ENCODE measurements around the gene NMT1.
A peak's percentile ranks its signal among the peaks of the same experiment; 100 is the strongest.

Gene NMT1

DNA sequence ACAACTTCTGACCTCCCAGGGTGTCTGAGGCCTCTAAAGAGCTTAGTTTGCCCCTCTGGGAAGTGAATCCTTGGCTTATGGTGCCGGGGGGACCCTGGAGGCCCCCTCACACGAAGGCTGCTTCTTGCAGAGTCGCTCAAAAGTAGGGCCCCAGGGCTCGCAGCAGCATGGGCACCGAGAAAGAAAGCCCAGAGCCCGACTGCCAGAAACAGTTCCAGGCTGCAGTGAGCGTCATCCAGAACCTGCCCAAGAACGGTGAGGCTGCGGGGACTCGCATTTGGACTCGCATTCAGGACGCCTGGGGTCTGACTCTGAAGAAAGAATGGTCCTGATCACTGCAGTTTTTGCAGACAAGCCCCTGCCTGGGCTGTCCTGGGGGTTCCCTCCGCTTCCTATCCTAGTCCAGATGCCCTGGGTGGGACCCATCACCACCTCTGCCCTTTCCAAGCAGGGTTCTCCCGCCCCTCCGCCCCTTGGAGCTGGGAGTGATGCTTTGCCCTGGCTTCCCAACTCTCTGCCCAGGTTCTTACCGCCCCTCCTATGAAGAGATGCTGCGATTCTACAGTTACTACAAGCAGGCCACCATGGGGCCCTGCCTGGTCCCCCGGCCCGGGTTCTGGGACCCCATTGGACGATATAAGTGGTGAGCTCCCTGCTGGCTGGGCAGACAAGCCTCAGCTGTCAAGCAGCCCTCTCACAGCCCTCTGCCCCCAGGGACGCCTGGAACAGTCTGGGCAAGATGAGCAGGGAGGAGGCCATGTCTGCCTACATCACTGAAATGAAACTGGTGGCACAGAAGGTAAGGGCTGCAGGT lies 75.1 kb downstream of the NMT1 start:
- no peak for DNase-seq (ENCODE audit: low read depth in 2 of 2)

- no peak for DNase-seq (ENCODE audit: low read depth in 2 of 2)
Observed at GRCh38 chr17:45136846-45137560, 75.9 kb downstream of the NMT1 start.

DNA sequence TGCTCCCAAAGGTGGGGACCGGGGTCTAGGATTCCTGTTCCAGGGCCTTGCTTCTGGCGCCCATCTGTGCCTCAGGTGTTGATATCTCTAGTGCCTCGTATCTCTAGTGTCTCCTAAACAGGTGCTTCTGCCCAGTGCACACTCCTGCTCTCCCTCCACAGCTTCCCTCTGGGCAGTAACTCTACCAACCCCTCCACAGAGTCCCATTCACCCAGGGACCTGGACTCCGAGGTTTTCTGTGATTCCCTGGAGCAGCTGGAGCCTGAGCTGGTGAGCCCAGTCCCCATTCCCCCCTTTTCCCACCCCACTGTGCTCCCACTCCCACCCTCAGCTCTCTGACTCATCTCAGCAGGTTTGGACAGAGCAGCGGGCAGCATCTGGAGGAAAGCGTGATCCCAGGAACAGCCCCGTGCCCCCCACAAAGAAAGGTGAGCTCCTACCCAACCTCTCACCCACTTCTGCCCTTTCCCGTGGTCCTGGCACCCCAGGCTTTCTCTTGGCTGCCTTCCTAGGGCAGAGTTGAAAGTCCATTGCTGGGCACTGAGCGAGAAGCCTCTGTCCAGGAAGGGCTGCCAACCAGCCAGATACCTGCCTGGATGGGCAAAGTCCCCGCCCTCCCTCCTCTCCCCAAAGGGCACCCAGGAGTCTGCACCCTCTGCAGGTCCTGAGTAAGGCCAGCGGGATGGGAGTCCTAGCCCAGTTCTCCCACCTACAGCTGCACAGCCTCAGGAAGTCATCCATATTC lies 76.6 kb downstream of the NMT1 start:
- no peak for DNase-seq (ENCODE audit: low read depth in 2 of 2)

DNA sequence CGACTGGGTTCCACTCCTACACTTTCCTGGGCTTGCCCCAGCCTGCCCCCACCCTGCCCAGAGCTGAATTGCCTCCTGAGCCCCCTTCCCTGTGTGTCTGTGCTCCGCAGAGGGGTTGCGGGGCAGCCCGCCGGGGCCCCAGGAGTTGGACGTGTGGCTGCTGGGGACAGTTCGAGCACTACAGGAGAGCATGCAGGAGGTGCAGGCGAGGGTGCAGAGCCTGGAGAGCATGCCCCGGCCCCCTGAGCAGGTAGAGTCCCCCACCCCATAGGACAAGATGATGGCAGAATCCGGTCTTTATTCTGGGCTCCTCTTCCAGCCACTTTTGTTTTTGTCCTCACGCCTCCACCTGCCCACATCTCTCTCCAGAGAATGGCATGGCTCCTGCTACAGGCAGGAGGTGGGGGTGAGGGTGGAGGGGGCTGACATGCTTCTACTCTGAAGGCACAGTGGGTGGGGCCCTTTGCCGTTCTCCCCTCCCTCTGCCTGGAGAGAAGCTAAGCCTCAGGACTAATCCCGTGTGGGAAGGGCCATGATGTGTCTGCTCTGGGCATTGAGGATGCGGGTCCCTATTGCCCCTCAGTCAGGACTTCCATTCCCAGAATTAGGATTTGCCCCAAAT lies 77.9 kb downstream of the NMT1 start:
- no peak for DNase-seq (ENCODE audit: low read depth in 2 of 2)

- DNase-seq (ENCODE audit: low read depth in 2 of 2): no peak
Observed at GRCh38 chr17:45139533-45139920, 78.4 kb downstream of the NMT1 start.

DNA sequence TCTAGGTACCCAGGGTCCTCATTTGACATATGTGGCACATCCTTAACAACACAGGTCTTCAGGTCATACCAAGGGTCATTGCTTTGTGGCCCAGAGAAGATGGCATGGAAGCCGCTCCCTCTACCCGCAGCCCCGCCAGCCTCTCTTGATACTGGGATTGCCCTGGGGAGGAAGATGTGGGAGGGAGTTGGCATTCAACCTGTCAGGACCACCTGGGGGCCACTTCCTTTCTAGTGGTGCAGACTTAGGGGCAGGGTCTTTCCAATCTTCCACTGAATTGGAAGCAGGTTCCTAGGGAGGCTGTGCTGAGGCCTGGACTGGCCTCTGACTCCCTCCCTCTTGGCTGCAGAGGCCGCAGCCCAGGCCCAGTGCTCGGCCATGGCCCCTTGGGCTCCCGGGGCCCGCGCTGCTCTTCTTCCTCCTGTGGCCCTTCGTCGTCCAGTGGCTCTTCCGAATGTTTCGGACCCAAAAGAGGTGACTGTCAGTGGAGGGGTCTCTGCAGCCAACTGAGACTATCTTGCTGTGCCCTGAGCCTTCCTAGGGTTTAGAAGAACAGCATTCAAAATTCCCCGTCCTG lies 82.1 kb downstream of the NMT1 start:
- DNase-seq (ENCODE audit: low read depth in 2 of 2): no peak

GRCh38 chr17:45143767-45144198 lies 82.7 kb downstream of the NMT1 start:
- no peak for DNase-seq (ENCODE audit: low read depth in 2 of 2)

DNA sequence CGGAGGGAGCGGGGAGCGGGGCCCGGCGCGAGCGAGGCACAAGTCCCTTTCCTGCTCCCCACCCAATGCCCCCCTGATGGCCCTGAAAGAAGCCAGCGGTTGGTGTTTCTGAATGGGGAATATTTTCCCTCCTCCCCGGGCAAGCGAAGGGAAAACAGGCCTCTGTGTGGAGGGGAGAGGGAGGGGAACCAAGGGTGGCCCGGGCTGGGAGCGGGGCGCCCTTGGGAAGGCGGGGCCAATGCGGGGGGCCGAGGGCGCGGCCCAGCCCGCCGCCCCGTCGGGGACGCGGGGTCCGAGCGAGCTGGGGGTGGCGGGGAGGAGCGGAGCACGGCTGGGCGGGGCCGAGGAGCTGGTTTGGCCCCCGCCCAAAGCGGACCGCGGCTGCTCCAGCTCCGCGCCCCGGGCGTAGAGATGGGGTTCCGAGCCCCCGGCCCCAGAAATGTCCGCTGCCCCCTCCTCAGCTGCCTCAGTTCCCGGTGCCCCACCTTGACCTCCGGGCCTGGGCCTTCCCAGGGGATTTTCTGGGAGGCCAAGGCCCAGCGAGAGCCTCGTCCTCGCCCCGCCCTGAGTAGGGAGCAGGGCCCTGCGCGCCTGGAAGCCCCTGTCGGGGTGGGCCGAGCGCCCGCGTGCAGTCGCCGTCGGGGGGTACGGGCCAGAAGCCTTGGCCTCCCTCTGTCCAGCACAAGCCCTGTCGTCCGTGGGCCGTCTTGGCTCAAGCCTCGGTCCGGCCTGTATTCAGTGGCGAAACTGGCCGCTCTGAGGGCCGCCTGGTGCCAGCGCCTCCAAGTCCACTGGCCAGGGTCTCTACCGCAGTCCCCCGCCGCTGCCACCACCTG lies 83.3 kb downstream of the NMT1 start:
- DNase-seq (ENCODE audit: low read depth in 2 of 2): no peak

DNA sequence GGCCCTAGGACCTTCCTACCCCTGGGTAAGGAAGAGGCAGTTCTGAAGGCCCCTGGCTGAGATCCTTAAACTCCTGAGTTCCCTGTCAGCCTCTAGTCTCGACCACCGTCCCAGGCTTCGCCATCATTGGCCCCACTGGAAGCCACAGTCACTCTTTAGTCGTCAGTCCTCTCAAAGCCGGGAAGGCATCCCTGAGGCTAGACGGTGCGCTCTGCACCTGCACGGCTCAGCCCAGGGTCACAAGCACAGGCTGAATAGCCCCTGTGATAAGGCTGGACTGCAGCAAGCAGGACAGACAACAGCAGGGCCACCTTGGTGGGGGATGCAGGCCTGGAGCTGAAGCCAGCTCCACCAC lies 83.9 kb downstream of the NMT1 start:
- DNase-seq (ENCODE audit: low read depth in 2 of 2): no peak

- no peak for DNase-seq (ENCODE audit: low read depth in 2 of 2)
Observed at GRCh38 chr17:45146166-45146565, 85.0 kb downstream of the NMT1 start.

GRCh38 chr17:45146592-45146889 lies 85.4 kb downstream of the NMT1 start:
- DNase-seq (ENCODE audit: low read depth in 2 of 2): no peak

DNA sequence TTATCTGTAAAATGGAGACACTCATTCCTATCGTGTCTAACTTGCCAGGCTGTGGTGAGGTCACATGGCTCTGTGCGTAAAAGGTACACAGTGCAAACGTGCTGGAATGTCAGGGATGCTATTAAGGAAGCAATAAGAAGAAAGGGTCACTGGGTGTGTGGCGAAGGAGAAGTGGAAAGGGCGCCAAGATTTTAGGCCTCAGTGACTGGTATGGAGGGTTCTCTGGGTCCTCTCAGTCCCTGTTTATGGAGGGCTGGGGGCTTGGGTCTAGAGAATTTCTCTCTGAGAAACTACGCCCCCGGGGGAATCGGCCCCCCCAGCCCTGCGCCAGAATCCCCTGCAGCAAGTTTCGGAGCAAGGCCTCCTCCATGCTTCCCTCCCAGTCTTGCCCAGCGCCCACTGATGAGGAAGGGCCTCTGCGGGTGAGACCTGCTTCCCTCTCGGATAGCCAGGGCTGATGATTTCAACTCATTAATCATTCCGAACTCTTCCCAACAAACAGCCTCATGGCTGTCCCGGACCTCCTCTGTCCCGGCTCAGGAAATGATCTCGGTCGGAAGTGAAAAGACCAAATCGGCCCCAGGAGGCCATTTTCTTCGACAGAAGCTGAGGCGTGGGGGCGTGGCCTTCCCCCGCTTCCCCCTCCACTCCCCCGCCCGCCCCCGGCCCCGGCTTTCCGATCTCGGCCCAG lies 85.9 kb downstream of the NMT1 start:
- no peak for DNase-seq (ENCODE audit: low read depth in 2 of 2)

DNA sequence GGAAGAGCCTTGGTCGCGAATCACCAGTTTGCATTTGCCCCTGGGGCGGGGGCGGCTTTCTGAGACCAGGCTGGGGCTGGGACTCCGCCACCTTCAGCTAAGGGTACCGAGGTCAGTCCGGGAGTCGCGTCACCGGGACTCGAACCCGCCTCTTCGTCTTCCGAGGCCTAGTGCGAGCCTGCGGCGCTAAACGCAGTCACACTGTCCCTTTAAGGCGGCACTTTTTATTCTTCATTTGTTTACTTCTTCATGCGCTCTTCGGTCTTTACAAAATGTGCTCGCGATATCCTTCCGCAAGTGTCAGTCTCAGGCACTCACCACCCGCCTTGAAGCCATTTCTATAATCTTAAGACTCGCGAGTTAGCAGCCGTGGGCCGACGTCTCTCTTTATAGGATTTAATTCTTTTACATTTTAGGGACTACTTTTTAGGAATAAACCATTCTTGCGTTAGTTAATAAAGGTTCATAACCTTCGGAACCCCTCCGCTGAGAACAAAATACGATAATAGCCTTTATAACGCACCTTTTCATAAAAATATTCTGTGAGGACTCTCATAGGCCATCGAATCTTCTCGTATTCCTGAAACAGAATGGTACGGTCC lies 86.6 kb downstream of the NMT1 start:
- peak; percentile 61 to 72 for DNase-seq (ENCODE audit: low read depth in 2 of 2)

GRCh38 chr17:45148183-45149036 lies 87.3 kb downstream of the NMT1 start, which contains the start of gene HEXIM1:
TSS of gene HEXIM1 (plus strand) at chr17:45148475. CDS start at chr17:45149191, 716 bp downstream.
- DNase-seq (ENCODE audit: low read depth in 2 of 2): peak; percentile 96 to 99

DNA sequence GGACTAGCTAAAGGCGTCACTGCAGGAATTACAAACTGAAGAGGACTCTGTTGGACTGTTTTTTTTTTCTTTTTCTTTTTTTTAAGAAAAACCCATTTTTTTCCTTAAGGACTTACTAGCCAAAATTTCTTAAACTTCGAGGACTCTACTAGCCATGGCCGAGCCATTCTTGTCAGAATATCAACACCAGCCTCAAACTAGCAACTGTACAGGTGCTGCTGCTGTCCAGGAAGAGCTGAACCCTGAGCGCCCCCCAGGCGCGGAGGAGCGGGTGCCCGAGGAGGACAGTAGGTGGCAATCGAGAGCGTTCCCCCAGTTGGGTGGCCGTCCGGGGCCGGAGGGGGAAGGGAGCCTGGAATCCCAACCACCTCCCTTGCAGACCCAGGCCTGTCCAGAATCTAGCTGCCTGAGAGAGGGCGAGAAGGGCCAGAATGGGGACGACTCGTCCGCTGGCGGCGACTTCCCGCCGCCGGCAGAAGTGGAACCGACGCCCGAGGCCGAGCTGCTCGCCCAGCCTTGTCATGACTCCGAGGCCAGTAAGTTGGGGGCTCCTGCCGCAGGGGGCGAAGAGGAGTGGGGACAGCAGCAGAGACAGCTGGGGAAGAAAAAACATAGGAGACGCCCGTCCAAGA lies 88.0 kb downstream of the NMT1 start:
- peak; percentile 44 to 68 for DNase-seq (ENCODE audit: low read depth in 2 of 2)

DNA sequence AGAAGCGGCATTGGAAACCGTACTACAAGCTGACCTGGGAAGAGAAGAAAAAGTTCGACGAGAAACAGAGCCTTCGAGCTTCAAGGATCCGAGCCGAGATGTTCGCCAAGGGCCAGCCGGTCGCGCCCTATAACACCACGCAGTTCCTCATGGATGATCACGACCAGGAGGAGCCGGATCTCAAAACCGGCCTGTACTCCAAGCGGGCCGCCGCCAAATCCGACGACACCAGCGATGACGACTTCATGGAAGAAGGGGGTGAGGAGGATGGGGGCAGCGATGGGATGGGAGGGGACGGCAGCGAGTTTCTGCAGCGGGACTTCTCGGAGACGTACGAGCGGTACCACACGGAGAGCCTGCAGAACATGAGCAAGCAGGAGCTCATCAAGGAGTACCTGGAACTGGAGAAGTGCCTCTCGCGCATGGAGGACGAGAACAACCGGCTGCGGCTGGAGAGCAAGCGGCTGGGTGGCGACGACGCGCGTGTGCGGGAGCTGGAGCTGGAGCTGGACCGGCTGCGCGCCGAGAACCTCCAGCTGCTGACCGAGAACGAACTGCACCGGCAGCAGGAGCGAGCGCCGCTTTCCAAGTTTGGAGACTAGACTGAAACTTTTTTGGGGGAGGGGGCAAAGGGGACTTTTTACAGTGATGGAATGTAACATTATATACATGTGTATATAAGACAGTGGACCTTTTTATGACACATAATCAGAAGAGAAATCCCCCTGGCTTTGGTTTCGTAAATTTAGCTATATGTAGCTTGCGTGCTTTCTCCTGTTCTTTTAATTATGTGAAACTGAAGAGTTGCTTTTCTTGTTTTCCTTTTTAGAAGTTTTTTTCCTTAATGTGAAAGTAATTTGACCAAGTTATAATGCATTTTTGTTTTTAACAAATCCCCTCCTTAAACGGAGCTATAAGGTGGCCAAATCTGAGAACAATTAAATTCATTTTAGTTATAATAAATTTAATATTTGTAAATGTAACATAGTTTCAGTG lies 88.8 kb downstream of the NMT1 start:
- no peak for DNase-seq (ENCODE audit: low read depth in 2 of 2)
